ENCODE results near the gene MUS81.

MUS81 gene

DNA sequence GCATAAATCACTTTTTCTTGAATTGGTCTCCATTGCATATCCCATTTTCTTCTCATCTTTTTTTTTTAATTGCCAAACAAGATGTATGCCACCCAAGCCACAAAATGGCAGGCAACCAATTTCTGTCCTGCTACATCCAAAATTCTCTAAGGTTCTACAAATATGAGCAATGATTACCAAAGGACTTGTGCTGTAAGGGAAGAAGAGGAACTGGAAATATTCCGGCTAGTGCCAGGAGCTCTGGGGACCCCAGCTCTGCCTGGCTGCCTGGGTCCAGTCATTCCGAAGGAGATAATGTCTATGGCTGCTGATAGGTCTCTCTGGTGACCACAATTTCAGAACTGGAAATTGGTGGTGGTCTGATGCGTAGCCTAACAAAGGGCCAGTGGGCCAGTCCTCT, 43.5 kb upstream of the MUS81 start:
- no peaks in the 10 kb centered on the region for H3K36me3 ChIP-seq (replicated peaks)
- no peak for DNase-seq
- in situ Hi-C loops (cut with HindIII; ENCODE audit: low pct_ligation_motif_present, low sequenced_read_pairs), result no loop called here
- peaks cover 3% of the 10 kb centered on the region for H3K27me3 ChIP-seq (replicated peaks)
- no peak overlapping the region for H3K27ac ChIP-seq
- TF ChIP-seq, protein P1, sequence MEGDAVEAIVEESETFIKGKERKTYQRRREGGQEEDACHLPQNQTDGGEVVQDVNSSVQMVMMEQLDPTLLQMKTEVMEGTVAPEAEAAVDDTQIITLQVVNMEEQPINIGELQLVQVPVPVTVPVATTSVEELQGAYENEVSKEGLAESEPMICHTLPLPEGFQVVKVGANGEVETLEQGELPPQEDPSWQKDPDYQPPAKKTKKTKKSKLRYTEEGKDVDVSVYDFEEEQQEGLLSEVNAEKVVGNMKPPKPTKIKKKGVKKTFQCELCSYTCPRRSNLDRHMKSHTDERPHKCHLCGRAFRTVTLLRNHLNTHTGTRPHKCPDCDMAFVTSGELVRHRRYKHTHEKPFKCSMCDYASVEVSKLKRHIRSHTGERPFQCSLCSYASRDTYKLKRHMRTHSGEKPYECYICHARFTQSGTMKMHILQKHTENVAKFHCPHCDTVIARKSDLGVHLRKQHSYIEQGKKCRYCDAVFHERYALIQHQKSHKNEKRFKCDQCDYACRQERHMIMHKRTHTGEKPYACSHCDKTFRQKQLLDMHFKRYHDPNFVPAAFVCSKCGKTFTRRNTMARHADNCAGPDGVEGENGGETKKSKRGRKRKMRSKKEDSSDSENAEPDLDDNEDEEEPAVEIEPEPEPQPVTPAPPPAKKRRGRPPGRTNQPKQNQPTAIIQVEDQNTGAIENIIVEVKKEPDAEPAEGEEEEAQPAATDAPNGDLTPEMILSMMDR (IDR thresholded peaks at IDR 0.05; ENCODE audit: low read depth, low read length, missing control alignments), result no peak
- H3K4me3 ChIP-seq (ENCODE audit: low read depth, low read length), result no peak overlapping the region

DNA sequence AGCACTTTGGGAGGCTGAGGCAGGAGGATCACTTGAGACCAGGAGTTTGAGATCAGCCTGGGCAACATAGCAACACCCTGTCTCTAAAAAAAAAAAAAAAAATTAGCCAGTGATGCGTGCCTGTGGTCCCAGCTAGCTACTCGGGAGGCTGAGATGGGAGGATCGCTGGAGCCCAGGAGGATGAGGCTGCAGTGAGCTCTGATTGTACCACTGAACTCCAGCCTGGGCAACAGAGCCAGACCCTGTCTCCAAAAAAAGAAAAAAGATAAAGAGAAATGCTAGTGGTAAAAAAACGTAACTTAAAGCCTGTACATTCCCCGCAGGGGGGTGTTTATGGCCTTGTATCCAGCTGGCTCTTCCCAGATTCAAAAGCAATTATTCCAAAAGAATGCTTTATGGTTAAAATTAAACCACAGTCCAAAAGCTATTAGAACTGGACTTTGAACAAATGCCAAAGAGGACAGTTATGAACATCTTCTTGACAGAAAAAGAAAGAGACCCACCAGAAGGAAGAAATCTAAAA, 42.9 kb upstream of the MUS81 start:
- TF ChIP-seq, protein P1 (IDR thresholded peaks at IDR 0.05; ENCODE audit: low read depth, low read length, missing control alignments), result no peak
- Histone ChIP-seq H3K36me3 (replicated peaks) (no peaks in the 10 kb centered on the region), H3K4me3 (ENCODE audit: low read depth, low read length) (peak overlapping the region; percentile 68), H3K27ac (no peak overlapping the region), H3K27me3 (replicated peaks) (peaks cover under 1% of the 10 kb centered on the region)
- in situ Hi-C loops (cut with HindIII; ENCODE audit: low pct_ligation_motif_present, low sequenced_read_pairs), result no loop called here
- no peak for DNase-seq

DNA sequence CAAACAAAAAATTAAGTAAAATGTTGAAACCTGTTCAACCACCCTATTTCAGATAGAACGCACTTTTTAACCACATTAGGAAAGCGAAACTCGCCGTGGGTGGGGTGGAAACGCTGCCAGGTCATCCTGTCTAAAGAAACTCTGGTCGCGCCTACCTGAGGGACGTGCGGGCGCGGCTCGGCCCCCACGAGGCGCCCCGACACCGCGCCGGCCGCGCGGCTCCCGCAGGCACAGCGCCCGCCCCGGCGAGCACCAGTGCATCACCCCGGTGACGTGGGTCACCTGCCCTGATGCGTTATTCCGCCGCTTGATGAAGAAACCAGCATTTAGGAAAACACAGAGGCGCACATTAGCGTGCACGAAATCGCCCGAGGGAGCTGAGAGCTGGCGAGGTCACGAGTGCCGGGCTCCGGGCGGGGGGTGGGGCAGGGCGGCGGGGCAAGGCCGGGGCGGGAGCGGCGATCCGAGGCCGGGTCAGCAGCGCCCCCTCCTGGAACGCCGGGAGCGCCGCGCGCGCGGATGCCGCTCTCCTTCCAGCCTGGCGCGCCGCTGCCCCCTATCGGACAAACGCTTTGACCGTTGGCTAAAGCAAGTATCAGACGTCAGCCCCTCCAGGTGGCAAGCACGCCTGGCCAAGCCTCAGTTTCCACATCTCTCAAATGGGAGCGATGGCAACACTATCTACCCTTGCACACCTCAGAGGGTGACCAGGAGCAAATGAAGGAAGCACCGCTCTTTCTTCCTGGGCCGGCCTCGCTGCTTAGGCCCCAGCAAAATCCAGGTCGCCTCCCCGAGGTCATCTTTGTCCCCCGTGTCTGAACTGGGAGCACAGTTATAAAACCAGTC, 42.2 kb upstream of the MUS81 start:
- H3K27ac ChIP-seq, result peak overlapping the region; percentile 12
- TF ChIP-seq, protein P1 (IDR thresholded peaks at IDR 0.05; ENCODE audit: low read depth, low read length, missing control alignments), result peak; percentile 88
- H3K4me3 ChIP-seq (ENCODE audit: low read depth, low read length), result peak overlapping the region; percentile 68
- no peaks in the 10 kb centered on the region for H3K27me3 ChIP-seq (replicated peaks)
- in situ Hi-C loops (cut with HindIII; ENCODE audit: low pct_ligation_motif_present, low sequenced_read_pairs), result no loop called here
- no peaks in the 10 kb centered on the region for H3K36me3 ChIP-seq (replicated peaks)
- DNase-seq, result peak; percentile 76

- no peak for DNase-seq
- in situ Hi-C loops (cut with HindIII; ENCODE audit: low pct_ligation_motif_present, low sequenced_read_pairs), result no loop called here
Measured at GRCh38 chr11:65821107-65821506, 39.1 kb upstream of the MUS81 start.

GRCh38 chr11:65822776-65823528, 37.3 kb upstream of the MUS81 start:
- TF ChIP-seq, protein P1 (IDR thresholded peaks at IDR 0.05; ENCODE audit: low read depth, low read length, missing control alignments), result no peak
- Histone ChIP-seq H3K4me3 (ENCODE audit: low read depth, low read length) (no peak overlapping the region), H3K27ac (no peak overlapping the region), H3K36me3 (replicated peaks) (no peaks in the 10 kb centered on the region), H3K27me3 (replicated peaks) (no peaks in the 10 kb centered on the region)
- in situ Hi-C loops (cut with HindIII; ENCODE audit: low pct_ligation_motif_present, low sequenced_read_pairs), result no loop called here
- DNase-seq, result no peak

More at GRCh38 chr11:65821107-65821506, 39.1 kb upstream of the MUS81 start:
- Histone ChIP-seq H3K36me3 (replicated peaks) (no peaks in the 10 kb centered on the region), H3K27me3 (replicated peaks) (no peaks in the 10 kb centered on the region), H3K27ac (no peak overlapping the region), H3K4me3 (ENCODE audit: low read depth, low read length) (no peak overlapping the region)
- TF ChIP-seq, protein P1 (IDR thresholded peaks at IDR 0.05; ENCODE audit: low read depth, low read length, missing control alignments), result no peak

All from brain microvascular endothelial cell (primary cell).